Spleen (tissue), 7 donors: ENCODE data around the gene GJD2.

Experiments
- CTCF ChIP-seq, 11 experiments: fragments of 200-600 bp in 7 of 11; fragments of 450-650 bp in 4 of 11; sonication (generic) in 4 of 11; IDR thresholded peaks in 8 of 11; conservative IDR thresholded peaks in 3 of 11; 1 replicate in 7 of 11; 2 replicates in 4 of 11; pipeline versions ENCODE4 v1.4.0 to v1.8.0; 2016 to 2021; ENCODE audit warnings: antibody characterized with exemption in 11 of 11, inconsistent platforms in 4 of 11, mild to moderate bottlenecking in 1 of 11
- POLR2A ChIP-seq, 3 donors: fragments of 450-650 bp; IDR thresholded peaks; one replicate each; pipeline ENCODE4 v1.5.1; 2017; ENCODE audit warnings: antibody characterized with exemption in 3 of 3, mild to moderate bottlenecking in 1 of 3
- donor health status: DM: no; HTN: no; CAD: no; lungs with moderate emphysema.
- donor health status: DM: no; HTN: no; CAD: no.
- donor health status: DM: no; HTN: no; CAD: no.

GRCh38 chr15:34701536-34701935 lies 53.3 kb downstream of the GJD2 start:
- TF ChIP-seq CTCF (IDR thresholded peaks at IDR 0.05 in 8 of 11, conservative IDR thresholded peaks at IDR 0.05 in 3 of 11) (no peak), POLR2A (IDR thresholded peaks at IDR 0.05) (no peak)
